NCI-H1417 treated with DMSO at 0.1 percent for 48 hours (cell line): ENCODE results near the gene RALGPS2.
"Not testable (repeated sequence)": the region's sequence is repeated elsewhere in the genome, so short reads cannot be mapped to it uniquely, and the experiment has no call there.

Experiments used
- DNase-seq: peaks from one replicate; lab custom pipeline; 2025; lab: John Stamatoyannopoulos, UW

Gene RALGPS2

DNA sequence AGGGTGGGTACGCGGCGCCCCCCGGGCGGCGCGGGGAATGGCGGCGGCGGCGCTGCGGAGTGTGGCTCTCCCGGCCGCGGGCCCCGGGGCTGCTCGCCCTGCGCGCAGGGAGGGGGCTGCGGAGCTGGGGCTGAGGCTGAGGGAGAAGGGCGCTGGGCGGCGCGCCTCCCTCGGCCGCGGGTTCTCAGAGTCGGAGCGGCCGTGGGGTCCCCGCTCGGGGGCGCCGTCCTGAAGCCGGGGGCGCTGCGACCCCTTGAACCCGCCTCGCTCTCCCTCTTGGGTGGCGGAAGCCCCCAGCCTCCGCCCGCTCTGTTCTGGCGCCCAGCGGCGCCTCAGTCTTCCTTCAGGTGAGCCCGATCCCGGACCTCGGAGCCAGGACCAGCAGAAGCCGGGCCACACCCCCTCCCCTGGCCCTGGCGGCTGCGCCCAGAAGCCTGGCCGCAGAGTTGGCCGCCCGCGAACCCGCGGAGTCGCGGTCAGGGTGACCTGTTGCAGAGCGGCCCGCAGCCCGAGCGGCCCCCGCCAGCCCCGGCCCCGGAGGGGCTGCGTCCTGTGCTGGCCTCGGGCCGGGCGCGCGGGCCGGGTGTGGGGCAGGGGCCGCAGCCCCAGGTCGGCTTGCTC, 532 bp downstream of the RALGPS2 start:
- DNase-seq = no peak

DNA sequence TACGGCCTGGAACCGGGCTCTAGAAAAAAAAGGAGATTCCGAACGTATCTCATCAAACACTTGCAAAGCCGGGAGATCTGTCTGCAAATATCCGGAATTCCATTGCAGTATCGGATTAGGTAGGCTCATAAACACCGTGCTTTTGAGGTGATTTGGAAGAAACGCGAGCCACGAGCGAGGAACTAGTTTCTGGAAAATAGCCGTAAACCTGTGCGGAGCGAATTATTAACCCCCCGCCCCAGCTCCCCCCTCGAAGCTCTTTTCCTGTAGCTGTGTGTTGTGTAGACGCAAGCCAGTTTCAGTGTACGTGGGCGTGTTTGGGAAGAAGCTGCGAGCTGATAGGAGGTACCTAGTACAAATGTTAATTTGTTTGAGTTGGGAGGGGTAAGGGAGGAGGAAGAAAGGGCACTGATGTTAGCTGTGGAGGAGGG, 1.1 kb downstream of the RALGPS2 start:
- DNase-seq = peak; percentile 22

GRCh38 chr1:178726545-178726944, 1.5 kb downstream of the RALGPS2 start:
- no peak for DNase-seq

GRCh38 chr1:178727014-178727895, 2.2 kb downstream of the RALGPS2 start:
- no peak for DNase-seq

- DNase-seq = no peak
These were observed 8.9 kb downstream of the RALGPS2 start for GRCh38 chr1:178733972-178734371.

GRCh38 chr1:178738780-178739179, 13.7 kb downstream of the RALGPS2 start:
- no peak for DNase-seq

GRCh38 chr1:178739285-178740045, 14.4 kb downstream of the RALGPS2 start:
- no peak for DNase-seq

GRCh38 chr1:178740491-178740890, 15.4 kb downstream of the RALGPS2 start:
- DNase-seq = no peak

GRCh38 chr1:178740924-178741323, 15.9 kb downstream of the RALGPS2 start:
- DNase-seq = no peak

DNA sequence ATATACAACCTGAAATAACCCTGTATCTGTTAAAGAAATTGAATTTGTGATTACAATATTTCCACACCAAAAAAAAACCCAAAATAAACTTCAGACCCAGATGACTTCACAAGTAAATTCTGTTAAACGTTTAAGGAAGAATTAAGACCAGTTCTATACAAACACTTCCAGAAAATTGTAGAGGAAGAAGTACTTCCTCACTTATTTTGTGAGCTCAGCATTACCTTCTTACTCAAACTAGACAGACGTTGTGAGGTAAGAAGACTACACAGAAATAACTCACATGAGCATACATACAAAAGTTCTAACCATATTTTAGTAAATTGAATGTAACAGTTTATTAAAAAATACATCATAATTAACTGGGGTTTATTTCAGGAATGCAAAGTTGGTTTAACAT, 18.8 kb downstream of the RALGPS2 start:
- DNase-seq = no peak

DNA sequence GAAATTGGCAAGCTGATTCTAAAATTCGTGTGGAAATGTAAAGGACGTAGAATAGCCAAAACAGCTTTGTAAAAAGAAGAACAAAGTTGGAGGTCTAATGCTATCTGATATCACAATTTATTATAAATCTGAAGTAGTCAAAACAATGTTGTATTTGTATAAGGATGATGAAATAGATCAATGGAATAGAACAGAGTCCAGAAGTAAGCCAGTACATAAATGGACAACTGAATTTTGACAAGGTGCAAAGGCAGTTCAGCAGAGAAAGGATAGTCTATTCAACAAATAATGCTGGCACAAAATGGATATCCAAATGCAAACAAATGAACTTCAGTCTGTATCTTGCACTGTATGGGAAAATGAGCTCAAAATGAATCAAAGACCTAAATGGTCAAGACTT, 20.2 kb downstream of the RALGPS2 start:
- DNase-seq = no peak

GRCh38 chr1:178746345-178746744, 21.3 kb downstream of the RALGPS2 start:
- DNase-seq = no peak

GRCh38 chr1:178747361-178747760, 22.3 kb downstream of the RALGPS2 start:
- DNase-seq = not testable (repeated sequence)

GRCh38 chr1:178749581-178750166, 24.6 kb downstream of the RALGPS2 start:
- DNase-seq = no peak

DNA sequence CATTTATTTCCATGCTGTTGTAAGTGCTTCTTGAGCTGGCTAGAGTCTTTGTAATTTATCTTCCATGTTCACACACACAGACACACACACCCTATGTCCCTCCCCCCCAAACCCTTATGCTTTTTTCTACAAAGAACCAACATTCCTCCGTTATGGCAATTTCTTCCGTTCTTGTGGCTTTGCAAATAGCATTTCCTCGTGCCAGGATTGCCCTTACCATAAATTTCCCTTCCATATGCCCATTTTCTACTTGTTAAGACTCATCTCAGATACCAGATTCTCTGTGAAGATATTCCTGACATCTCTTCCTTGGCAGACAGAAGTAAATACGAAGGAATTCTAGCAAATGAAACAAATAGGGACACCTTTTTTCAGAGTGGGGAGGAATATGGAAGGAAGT, 26.0 kb downstream of the RALGPS2 start:
- DNase-seq = no peak

DNA sequence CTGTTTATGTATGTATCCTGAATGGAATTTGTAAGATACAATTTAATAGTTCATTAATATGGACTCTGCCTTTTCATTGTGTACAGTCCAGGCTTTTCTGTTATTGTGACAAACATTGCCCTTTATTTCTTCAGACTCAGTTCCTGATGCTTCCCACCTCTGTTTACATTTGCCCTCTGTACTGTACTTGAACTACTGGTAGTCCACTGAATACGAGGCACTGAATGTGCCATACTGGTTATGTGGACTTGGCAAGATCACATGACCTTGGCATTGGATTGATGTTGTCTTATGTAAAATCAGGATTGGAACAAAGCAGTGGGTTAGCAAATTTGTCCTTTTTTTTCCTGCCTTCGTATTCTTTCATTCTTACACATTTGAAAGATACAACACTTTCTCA, 27.8 kb downstream of the RALGPS2 start:
- no peak for DNase-seq

DNA sequence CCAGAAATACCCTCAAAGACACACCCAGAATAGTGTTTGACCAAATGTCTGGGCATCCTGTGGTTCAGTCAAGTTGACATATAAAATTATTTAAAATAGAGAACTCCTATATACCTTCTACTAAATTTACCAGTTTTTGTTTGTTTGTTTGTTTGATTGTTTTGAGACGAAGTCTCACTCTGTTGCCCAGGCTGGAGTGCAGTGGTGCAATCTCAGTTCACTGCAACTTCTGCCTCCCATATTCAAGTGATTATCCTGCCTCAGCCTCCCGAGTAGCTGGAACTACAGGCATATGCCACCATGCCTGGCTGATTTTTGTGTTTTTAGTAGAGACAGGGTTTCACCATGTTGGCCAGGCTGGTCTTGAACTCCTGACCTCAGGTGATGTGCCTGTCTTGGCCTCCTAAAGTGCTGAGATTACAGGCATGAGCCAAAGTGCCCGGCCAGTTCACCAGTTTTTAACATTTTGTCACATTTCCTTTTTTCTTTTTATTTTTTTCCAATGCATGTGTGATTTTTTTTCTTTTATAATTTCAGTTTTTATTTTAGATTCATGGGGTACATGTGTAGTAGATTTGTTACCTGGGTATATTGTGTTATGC, 29.7 kb downstream of the RALGPS2 start:
- DNase-seq = not testable (repeated sequence)

GRCh38 chr1:178768423-178768822, 43.4 kb downstream of the RALGPS2 start:
- DNase-seq = no peak

DNA sequence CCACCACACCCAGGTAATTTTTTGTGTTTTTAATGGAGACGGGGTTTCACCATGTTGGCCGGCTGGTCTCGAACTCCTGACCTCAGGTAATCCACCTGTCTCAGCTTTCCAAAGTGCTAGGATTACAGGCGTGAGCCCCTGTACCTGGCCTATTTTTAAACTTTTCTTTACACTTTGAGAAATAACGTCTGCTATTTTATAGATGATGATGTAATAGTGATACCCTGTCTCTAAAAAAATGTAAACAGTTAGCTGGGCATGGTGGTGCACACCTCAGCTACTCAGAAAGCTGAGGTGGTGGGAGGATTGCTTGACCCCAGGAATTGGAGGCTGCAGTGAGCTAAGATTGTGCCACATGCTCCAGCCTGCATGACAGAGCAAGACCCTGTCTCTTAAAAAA, 47.9 kb downstream of the RALGPS2 start:
- no peak for DNase-seq

GRCh38 chr1:178774263-178774662, 49.2 kb downstream of the RALGPS2 start:
- DNase-seq = no peak

DNA sequence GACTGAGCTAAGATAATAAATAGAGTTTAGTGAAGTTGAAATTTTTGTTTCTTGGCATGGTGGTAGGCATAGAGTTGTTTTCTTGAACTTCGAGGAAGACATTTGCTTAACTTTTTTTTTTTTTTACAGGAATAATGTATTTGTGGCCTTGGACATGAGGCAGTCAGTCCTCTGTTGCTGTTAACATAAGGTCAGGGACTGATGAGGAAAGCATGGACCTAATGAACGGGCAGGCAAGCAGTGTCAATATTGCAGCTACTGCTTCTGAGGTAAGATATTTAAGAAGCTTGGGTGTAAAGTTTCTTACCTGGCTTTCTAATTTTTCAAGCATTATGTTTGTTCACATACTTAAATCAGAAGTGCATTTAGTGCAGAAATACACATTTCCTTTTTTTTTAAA, 51.5 kb downstream of the RALGPS2 start:
- DNase-seq = no peak
